ENCODE results near the gene ZNF550. TPM values are rescaled to one million over a fixed set of nuclear protein-coding genes. Genes with fewer than 3 reads are reported as not detected.

ZNF550 gene
- total and polyA plus RNA-seq, 9 of the 15 experiments (the other 6 are each of a cell fraction or from before 2014, with no cell fraction given): 1.6 to 11.8 (median 4.3) TPM

- TF ChIP-seq EHMT2 (IDR thresholded peaks at IDR 0.05) (peak; percentile 55; the same call in 1 of the 2 replicates), TRIM24 (IDR thresholded peaks at IDR 0.05) (0 out of 4 replicates have a peak, but pooled peaks of 1 of the 2 experiments have one; percentile 44), LEF1 (IDR thresholded peaks at IDR 0.05) (no peak), RUNX1 (IDR thresholded peaks at IDR 0.05; ENCODE audit: low read depth) (no peak), GATAD2B (IDR thresholded peaks at IDR 0.05; ENCODE audit: borderline replicate concordance) (no peak), TRIM28 (IDR thresholded peaks at IDR 0.05) (peak; percentile 97), HLTF (IDR thresholded peaks at IDR 0.05) (peak; percentile 72; the same call in 1 of the 2 replicates), ASH1L (IDR thresholded peaks at IDR 0.05; ENCODE audit: borderline replicate concordance, low read depth, partially characterized antibody) (no peak), ZNF280B (CRISPR knock-in tag; IDR thresholded peaks at IDR 0.05) (peak; percentile 93), FOXJ3 (CRISPR knock-in tag; IDR thresholded peaks at IDR 0.05) (no peak), ARID1B (IDR thresholded peaks at IDR 0.05) (no peak), RB1 (IDR thresholded peaks at IDR 0.05; ENCODE audit: low read depth) (no peak), CEBPZ (IDR thresholded peaks at IDR 0.05; ENCODE audit: borderline replicate concordance, low read depth, low read length) (peak; percentile 39; the same call in 1 of the 2 replicates), CAMTA2 (CRISPR knock-in tag; conservative IDR thresholded peaks at IDR 0.05) (no peak), RBBP5 (IDR thresholded peaks at IDR 0.05; ENCODE audit: borderline replicate concordance, insufficient read depth, low read length, poor library complexity, severe bottlenecking) (no peak), JUN (IDR thresholded peaks at IDR 0.05; ENCODE audit: borderline replicate concordance, low read depth, low read length) (peak; percentile 29; the same call in 1 of the 2 replicates), JUN (CRISPR knock-in tag; IDR thresholded peaks at IDR 0.05; ENCODE audit: borderline replicate concordance) (no peak), RBM17 (IDR thresholded peaks at IDR 0.05; ENCODE audit: borderline replicate concordance, low read depth, low read length) (no peak), CBX3 (IDR thresholded peaks at IDR 0.05; ENCODE audit: borderline replicate concordance in 1 of 2, low read length in 2 of 2) (peak; percentile 97 to 99), RBM25 (IDR thresholded peaks at IDR 0.05; ENCODE audit: low read depth, low read length, severe bottlenecking) (no peak), YY1 (IDR thresholded peaks at IDR 0.05; ENCODE audit: borderline replicate concordance in 1 of 3, control insufficient read depth in 1 of 3, extremely low read depth in 1 of 3, insufficient read depth in 3 of 3, insufficient read length in 1 of 3, insufficient replicate concordance in 2 of 3, low read depth in 1 of 3, low read length in 2 of 3) (peak in 1 of 3 experiments; percentile 63), ZNF12 (CRISPR knock-in tag; IDR thresholded peaks at IDR 0.05) (no peak), DPF2 (IDR thresholded peaks at IDR 0.05) (no peak), ZFP36 (IDR thresholded peaks at IDR 0.05; ENCODE audit: low read depth, low read length, partially characterized antibody) (peak; percentile 77)
These were observed 7.0 kb upstream of the ZNF550 start (continued) for GRCh38 chr19:57566396-57567265.

Measured in K562 (cell line).